HCEC 1CT (cell line): ENCODE data around the gene VASH1.

Experiments
- DNase-seq: peaks from one replicate; pipeline ENCODE4 v3.0.0-alpha.2; 2017

VASH1 gene

DNA sequence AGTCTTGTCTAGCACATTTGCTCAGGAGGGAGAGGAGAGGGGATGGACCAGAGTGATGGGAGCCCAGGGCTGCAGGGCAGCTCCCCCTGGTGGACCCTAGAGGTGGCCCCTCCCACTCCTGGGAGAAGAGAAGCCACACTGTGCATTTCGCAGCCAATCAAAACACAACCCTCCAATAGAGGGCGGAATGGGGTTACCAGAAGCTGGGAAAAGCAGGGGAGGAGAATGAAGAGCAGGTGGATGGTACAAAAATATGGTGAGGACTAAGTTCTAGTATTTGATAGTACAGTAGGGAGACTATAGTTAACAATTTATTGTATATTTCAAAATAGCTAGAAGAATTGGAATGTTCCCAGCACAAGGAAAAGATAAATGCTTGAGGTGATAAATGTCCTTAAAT is 23.6 kb downstream of the VASH1 start:
- DNase-seq = peak; percentile 65

DNA sequence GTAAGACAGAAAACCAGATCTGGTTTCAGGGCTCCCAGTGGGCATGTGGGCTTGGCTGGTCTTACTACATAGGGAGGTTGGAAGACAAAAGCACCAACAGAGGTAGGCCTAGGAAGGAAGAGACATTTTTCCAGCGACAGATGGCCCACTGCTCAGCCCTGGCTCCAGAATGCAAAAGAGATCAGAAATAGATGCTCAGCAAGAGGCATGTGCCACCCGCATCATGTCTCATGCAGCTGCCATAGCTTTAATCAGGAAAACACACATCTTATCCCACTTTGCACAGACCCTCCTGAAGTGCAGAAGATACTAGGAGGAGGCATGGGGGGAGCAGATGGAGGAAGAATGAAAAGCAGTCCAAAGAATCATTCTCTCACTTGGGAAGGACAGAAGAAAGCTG is 25.3 kb downstream of the VASH1 start:
- DNase-seq = no peak

DNA sequence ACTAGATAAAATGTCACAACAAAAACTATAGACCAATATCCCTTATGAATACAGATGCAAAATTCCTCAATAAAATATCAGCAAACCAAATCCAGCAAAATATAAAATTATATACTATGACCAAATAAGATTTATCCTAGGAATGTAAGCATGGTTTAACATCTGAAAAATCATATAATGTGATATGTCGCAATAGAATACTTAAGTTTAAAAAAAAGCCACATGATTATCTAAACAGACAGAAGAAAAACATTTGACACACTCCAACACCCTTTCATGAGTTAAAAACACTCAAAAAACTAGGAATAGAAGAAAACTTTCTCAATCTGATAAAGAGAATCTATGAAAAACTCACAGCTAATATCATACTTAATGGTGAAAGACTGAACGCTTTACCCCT is 31.2 kb downstream of the VASH1 start:
- DNase-seq = no peak

DNA sequence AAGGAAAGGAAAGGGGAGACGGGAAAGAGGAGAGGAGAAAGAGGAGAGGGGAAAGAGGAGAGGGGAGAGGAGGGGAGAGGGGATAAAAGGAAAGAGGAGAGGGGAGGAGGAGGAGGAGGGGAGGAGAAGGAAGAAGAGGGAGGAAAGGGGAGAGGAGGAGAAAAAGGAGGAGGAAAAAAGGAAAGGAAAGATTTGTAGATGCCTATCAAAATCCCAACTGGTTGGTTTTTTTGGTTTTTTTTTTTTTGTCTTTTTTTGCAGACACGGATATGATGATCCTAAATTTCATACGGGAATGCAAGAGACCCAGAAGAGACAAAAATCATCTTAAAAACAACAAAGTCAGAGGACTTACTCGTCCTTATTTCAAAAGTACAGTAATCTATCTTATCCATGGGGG is 32.1 kb downstream of the VASH1 start:
- DNase-seq = no peak

DNA sequence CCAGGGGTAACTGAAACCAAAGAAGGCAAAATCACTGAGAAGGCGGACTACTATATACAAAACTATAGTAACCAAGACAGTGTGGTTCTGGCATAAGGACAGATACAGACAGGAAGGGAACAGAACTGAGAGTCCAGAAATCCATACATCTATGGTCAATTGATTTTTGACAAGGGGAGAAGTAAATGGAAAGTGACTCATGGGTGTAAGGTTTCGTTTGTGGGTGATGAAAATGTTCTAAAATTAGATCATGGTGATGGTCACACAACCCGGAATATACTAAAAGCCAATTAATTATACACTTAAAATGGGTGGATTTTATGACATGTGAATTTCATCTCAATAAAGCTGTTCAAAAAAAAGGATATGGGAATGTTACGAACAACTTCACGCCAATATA is 32.7 kb downstream of the VASH1 start:
- no peak for DNase-seq

DNA sequence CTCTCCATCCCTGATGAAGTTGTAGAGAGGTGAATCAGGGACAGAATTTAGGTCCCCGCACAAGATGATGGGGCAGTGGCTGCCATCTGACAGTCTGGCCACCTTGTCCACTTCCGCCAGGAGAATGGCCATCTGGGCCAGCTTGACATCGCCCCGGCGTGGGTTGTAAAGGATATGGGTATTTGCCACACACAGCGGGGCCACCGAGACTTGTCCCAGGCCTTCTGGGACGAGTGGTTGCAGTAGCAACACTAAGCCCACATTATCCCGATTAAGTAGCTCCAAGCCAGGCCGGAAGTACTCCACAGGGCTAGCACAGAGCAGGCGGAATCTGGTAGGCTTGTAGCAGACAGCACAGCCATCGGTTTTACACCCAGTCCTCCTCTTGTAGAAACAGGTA is 45.2 kb downstream of the VASH1 start:
- no peak for DNase-seq

DNA sequence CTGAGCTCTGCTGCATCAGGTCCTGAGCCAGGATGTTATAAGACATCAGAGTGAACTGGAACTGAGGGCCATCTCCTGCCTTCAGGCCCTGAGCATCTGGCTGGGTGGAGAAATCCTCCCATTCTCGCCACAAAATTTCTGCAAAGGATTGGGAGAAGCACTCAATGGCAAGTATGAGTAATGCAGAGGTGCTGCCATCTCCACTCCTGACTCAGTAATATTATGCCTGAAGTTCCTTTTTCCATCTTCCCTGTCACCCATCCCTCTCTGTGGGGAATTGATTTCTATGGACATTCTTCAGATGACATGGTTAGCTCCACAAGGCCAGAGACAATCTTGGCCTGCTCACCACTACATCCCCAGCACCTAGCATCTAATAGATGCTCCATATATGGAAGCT is 46.7 kb downstream of the VASH1 start:
- DNase-seq = no peak

DNA sequence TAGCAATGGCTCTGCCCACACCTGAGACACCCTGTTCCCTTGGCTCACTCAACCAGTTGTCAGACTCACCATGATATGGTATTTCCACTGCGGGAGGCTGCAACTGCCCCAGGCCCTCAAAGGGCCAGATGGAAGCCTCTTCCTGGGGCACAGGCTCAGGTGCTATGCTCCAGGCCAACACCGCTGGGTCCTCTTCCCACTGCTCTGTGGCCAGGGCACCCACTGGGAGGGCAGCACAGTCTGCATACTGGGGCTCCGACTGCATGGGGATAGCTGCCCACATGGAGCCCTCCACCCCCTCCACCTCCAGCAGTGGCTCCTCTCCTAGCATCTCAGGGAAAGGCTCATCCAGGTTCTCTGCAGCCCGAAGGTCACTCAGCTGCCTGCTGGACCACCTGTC is 47.7 kb downstream of the VASH1 start:
- DNase-seq = no peak

DNA sequence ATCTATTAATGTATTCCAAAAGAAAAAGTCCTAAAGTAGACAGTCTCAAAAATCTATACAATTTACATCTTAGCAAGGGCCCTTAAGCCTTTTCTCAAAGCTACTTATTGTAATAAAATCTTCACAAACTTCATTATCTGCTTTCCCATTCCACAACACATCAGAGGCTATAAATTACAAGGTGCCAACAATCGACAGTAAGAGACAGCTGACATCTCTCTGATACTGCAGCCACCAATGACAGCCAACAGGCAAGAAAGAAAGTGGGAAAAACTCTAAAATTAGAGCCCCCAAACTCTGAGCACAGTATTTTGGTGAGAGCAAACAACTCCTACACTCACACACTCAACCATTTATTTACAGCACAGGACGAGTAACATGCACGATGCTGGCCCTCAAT is 49.3 kb downstream of the VASH1 start:
- DNase-seq = no peak

DNA sequence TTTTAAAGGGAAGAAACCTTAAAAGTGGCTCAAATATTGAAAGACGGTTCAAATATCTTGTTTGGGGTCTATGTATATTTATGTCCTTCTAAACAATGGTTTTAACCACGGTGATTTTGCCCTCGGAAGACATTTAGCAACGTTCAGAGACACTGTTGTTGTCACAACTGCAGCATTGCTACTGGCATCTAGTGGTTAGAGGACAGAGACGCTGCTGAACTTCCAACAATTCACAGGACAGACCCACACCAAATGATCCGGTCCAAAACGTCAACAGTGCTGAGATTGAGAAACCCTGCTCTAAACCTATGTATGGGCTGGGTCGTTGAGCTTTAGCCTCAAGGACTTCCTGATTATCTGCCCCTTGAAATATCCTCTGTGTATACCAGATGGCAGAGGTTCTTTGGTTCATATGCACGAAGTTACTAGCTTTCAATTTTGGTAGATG is 49.7 kb downstream of the VASH1 start:
- DNase-seq = peak; percentile 20

DNA sequence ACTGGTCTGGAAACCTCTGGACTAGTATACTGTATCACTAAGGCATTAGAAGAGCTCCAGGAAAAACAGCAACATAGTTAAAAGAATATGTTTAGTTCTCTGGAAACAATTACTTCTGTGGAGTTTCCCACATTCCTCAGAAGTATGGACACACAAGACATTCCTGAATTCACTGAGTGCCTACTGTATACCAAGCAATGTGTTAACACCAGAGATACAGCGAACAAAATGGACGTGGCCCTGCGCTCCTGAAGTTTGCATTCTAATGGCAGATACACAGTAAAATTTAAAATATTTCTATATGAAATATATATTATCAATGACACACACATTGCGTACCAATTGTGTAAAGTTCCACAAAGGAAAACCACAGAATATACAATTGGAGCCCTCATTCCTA is 50.3 kb downstream of the VASH1 start:
- DNase-seq = no peak

DNA sequence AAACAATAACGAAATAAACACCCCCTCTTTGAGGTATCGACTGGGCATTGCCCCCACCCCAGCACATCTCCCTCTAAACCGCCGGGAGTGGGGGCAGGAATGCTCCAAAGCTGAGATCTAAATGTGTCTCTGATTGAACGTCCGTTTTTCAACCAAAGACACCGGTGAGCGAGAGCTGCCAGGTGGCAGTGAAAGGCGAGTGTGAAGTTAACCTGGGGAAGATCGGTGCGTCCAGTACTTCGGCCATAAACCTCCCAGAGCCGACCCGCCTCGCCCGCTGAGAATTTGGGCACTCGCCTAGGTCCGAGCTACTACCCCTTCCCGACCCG is 50.8 kb downstream of the VASH1 start:
- DNase-seq = no peak

DNA sequence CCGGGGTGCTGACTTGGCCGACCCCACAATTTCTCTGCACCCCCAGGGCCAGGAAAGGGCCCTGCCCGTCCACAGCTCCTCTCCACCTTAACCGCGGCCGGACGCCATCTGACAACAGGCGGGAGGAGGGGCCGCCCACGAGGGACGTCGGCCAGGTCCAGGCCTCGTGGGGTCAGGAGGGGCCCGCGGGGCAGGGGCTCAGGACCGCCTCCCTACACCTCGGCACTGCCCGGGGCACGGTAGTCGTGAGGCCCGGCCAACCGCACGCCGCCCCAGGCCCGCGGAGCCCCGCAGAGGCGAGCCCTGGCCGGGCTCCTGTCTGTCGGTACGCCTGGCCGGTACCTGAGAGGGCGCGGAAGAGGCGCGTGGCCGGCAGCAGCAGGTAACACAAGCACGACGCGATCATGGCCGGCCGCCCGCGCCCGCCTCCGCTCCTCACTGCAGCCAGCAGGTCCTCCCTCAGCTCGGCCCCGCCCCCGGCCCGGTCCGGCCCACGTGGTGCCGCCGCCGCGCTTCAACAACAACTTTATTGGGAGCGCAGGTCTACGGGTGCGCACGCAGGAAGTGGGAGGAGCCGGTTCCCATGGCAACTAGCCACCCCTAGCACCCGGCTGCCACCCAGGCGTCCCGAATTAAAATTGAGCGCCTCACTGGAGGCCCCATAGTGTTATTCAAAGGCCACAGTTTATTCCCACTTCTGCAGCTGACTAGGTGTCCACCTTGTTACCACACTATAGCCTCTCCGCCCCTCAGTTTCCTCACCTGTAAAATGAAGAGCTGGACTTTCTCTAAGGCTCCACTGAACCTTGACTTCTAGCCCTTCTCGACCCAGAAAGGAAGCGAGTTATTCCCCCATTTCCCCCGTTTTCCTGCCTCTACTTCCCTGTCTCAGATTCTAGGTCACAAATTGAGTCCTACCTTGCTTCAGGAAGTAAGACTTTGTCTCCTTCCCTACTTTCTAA is 51.4 kb downstream of the VASH1 start, which contains the start of gene ANGEL1:
ANGEL1 (minus strand) TSS at position 461 of the 962 bp plus-strand sequence; CDS start at position 406, 55 bp downstream.
- peak; percentile 86 for DNase-seq

DNA sequence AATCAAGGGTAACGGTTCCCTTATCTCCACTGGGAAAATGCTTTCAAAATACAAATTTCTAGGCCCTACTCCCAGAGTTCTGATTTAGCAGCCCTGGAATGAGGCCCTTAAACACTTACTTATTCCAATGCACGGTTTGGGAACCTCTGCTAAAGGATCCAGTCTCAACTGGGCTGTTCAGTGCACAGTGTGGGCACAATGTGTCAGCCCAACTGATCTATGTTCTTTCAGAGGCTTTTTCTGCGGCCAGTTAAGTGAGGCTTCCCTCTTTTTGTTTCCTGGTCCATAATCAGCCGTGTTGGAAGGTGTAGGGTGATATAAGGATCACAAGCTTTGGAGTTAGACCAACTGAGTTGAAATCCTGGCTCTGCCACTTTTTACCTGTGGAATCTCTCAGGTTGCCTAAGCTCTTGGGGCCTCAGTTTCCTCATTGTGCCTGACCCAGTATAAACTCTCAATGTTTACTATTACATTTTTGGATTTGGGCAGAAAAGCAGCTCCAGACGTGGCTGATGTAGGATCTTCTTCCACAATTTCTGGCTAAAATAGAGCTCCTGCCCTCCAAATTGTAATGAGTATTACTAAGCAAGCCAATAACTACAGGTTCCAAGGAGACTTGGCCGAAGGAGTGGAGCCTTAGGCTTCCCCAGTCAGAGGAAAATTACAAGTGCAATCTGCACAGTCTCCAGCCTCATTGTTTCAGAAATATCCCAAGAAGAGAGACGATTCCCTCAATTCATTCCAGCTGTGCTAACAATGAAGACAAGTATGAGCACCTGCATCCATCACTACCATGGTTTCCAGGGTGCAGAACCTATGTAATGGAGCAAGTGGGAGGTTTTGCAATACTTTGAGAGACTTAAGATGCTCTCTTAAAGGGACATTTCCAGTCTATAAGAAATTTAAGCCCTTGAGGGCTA is 53.7 kb downstream of the VASH1 start:
- no peak for DNase-seq

DNA sequence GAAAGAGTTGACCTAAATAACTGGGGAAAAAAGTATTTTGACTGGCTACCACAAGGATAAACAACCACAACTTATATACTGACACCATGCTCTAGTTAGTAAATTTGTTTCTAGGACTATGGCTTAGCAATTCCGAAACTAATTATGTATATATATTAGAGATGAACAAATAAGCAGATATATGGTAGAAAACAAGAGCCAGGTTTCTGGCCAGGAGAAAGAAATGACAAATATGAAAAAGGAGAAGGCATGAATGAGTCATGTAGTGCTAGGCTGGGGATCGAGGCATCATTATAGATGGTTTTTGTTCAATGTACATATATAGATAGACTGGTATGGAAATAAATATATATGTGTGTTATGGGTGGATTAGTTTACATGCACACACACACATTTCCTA is 59.4 kb downstream of the VASH1 start:
- DNase-seq = no peak

DNA sequence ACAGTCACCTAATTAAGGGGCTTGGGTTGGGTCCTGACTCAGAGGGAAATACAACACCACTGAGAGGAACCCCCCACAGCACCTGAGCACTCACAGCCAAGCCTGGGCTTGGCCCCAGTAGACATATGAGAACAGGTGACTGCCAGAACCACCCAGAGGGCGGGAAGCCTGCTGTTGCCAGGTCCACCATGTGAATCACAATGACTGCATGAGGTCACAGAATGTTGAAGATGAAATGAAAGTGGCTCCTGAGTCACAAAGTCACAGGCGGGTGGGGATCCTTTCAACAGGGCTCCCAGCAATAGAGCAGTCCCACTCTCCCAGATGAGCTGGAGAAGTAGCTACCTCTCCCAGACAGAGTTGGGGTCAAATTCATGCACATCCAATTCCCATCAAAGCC is 64.9 kb downstream of the VASH1 start, which contains the start of gene LRRC74A:
LRRC74A (plus strand) TSS at position 287 of the 400 bp plus-strand sequence. CDS start 290 bp downstream, outside the sequence.
- DNase-seq = no peak

DNA sequence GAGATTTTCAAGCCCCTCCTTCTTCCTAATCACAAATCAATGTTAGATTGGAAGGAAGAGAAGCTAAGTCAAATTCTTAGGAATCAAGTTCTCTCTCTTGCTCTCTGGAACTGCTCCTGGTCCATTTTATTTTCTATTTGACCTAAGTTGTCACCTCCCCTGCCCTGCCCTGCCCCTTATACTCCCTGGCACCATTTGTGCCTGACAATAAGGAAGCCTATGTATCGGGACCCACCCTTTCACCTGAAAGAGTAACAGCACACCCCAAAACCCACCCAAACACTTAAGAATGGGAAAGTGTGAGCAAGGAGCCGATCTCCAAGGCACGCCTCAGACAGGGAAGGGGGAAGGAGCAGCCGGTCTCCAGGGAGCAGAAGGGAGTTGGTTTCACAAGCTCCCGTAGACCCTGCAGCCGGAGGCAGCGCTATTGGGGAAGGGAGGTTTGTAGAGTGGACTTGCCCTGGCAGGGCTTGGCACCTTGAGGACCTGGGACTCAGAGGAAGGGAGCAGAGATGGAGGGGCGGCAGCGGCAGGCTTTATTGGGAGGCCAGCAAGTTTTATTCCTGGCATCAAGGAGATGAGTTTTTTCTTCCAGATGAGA is 66.5 kb downstream of the VASH1 start:
- no peak for DNase-seq

DNA sequence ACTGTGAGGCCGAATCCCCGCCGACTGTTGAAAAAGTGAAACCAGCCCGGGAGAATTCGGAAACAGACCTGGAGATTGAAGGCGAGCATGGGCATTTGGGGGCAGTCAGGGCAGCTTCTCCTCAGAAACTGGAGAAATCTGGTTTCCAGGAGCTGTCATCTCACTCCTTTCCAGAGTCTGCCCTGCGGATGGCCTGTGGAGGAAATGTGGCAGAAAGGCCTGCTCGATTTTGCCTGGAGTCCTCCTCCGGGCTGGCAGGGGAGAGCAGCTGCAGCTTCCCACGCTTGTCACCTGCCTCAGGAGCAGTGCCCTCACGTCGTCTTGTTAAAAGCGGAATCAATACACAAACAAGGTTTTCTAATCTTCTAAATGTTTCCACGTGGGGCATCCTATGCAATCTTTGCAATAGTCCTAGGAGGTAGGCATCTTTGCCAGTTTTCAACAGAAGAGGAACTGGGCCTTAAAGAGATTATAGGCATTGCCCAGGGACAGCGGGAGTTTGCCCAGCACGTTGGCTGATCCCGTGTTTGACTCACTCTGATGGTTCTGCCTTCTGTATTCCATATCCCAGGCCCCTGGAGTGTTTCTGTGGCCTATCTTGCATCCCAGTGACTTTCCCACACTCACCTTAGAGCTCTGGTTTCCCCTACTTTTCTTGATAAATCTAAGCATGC is 67.2 kb downstream of the VASH1 start:
- DNase-seq = no peak

DNA sequence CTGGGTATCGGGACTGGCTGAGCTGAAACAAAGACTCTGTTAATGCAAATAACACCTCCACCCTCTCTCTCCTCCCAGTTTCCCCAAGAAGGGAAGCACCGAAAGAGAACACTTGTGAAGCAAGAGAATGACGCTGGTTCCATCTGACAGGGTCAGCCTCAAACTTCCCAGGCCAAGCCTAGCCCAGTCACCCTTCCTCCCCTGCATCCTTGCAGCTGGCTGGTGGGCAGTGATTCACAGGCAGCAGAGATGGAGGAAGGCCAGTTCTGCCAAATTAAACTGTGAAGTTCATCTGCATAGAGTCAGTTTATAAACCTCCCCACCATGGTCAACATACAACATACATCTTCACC is 67.7 kb downstream of the VASH1 start:
- no peak for DNase-seq

DNA sequence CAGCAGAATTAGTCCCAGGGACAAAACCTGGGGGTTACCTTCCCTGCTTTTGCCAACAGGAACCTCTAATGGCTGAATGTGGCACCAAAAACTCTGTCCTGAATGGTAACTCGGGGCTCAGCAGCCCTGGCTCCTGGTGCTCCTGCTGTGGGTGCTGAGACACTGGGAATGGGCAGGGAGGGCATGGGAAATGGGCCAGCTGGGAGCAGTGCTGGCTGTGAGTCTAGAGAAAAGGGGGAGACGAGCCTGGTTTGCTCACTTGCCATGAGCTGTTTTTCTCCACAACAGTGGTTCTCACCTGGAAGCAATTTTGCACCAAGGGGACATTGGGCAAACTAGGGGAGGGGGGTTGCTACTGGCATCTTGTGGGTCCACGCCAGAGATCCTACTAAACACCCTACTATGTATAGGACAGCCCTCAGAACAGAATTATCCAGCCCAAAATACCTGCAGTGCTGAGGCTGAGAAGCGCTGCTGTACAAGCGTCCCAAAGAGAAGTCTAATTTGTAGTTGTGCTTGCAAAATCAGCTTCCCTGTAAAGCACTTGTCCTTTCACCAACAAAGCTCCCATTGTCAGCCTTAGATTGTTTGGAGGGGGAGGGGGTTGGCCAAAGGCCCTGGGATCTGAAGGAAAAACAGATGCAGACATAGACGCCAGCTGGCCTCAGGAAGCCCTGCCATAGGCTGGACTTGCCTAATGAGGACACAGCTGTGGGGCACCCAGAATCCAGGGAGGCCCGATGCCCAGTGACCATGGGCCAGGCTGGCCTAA is 68.6 kb downstream of the VASH1 start:
- no peak for DNase-seq

DNA sequence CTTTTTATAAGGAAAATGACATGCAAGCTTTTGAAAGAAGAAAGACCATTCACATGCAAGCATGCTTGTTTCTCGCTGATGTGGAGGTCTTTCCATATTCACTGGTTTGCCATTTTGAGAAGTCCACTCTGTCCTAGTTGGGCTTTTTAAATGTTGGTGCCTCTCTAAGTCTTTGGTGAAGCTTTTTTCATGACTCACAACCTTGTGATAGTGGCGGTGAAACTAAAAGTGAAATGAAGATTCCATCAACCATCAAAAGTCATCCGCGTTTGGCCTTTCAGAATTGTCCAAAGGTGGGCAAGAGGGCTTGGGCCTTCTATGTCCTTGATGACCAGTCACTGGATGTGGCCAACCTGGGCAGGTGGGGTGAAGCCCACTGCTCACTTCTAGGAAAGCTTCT is 69.3 kb downstream of the VASH1 start:
- no peak for DNase-seq

DNA sequence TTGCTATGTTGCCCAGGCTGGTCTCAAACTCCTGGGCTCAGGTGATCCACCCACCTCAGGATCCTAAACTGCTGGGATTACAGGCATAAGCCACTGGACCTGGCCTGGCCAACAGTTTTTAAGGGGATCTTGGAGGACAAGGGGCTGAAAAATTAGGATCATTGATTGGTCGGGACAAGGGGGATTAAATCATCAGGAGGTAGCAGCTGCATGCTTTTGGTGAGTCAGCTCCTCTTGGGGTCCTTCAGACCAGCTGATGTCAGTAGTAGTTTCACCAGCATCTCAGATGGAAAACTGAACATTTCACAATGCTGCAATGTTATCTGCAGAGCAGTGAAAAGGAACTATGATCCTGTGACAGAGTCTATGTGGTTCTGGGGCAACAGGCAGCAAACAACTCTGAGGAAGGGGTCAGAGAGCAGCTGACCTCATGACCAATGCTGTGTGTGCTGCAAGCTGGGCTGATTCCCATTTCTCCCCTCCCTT is 71.3 kb downstream of the VASH1 start:
- DNase-seq = no peak
